ENCODE measurements around the gene PAGE3.

DNA sequence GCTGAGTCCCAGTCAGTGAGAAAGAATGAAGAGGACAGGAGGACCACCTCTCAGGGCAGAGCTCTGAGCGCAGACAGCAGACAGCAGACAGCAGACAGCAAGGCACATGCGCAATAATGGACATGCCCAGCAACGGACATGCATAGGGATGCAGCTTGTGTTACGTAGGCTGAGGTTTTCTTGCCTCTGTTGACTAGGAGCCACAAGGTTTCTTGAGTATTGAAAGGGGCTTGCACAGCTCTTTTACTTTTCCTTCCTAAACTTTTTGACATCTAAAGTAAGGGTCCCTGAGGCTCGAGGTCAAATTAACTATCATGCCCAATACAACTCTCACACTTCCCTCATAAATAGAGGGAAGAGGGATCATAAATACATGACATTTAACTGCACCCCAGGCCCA is at the start of gene PAGE3:
- TF ChIP-seq POLR2A (IDR thresholded peaks at IDR 0.05), result no peak
- TF ChIP-seq CTCF (IDR thresholded peaks at IDR 0.05), result no peak

Measured in esophagus squamous epithelium (tissue), 4 donors.